ENCODE results near the gene ZNF260.

GRCh38 chr19:36488846-36489117 lies 39.3 kb downstream of the ZNF260 start:
- TF ChIP-seq CTCF (IDR thresholded peaks at IDR 0.05 in 4 of 5, conservative IDR thresholded peaks at IDR 0.05 in 1 of 5) (no peak), POLR2A (IDR thresholded peaks at IDR 0.05) (no peak)

Data from gastrocnemius medialis (tissue), 4 donors.